ENCODE measurements around the gene GALNTL6.

DNA sequence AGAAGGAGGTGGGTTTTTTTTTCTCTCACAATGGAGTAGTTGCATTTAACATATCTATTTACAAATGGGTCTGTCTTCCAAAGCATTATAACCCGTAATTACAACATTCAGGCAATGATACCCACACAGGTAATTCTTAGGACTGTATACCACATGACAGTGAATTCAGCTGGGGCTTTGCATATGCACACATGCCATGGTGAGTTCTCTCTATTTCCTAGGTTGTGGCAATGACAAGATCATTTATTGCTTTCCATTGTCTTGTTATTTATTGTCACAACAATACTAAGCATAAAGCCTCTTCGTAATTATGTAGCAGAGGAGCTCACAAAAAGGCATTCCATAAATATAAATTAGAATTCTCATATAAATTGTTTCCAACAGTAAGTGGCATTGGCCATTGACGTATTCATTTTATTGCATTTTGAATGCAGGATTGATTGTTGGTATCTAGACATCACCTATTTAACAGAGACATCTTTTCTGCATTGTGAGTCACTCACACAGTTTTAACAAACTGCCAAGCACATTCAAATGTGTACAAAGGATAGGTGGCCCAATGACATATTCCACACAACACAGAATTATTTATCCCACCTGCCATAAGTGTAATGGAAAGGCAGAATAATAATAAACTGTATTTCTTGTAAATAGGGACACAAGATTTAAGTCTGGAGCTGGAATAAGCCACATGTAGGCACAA is 964.7 kb downstream of the GALNTL6 start:
- TF ChIP-seq FOSL1 (IDR thresholded peaks at IDR 0.05; ENCODE audit: low read depth) = no peak
- TF ChIP-seq SRF (IDR thresholded peaks at IDR 0.05; ENCODE audit: low read depth) = no peak
- no peak for TF ChIP-seq POLR2AphosphoS5 (IDR thresholded peaks at IDR 0.05; ENCODE audit: low read depth, low read length)
- TF ChIP-seq, protein P1, sequence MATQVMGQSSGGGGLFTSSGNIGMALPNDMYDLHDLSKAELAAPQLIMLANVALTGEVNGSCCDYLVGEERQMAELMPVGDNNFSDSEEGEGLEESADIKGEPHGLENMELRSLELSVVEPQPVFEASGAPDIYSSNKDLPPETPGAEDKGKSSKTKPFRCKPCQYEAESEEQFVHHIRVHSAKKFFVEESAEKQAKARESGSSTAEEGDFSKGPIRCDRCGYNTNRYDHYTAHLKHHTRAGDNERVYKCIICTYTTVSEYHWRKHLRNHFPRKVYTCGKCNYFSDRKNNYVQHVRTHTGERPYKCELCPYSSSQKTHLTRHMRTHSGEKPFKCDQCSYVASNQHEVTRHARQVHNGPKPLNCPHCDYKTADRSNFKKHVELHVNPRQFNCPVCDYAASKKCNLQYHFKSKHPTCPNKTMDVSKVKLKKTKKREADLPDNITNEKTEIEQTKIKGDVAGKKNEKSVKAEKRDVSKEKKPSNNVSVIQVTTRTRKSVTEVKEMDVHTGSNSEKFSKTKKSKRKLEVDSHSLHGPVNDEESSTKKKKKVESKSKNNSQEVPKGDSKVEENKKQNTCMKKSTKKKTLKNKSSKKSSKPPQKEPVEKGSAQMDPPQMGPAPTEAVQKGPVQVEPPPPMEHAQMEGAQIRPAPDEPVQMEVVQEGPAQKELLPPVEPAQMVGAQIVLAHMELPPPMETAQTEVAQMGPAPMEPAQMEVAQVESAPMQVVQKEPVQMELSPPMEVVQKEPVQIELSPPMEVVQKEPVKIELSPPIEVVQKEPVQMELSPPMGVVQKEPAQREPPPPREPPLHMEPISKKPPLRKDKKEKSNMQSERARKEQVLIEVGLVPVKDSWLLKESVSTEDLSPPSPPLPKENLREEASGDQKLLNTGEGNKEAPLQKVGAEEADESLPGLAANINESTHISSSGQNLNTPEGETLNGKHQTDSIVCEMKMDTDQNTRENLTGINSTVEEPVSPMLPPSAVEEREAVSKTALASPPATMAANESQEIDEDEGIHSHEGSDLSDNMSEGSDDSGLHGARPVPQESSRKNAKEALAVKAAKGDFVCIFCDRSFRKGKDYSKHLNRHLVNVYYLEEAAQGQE (IDR thresholded peaks at IDR 0.05; ENCODE audit: low read depth) = no peak
